ENCODE data around the gene CPSF4.

DNA sequence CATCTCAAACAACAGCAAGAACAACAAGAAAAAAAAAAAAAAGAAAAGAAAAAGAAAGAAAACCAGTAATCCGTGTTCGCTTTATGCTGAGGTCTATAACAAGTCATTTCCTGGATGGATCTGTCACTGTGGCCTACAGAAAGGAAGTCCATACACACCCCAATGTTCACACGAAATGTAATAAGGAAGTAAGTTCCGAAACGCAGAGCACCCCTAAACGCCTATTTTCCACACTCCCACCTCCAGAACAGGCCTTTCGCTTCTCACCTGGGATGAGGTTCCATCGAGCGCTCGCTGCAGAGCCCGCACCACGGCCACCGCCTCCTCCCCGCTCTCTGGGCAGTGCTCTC is 60.6 kb downstream of the CPSF4 start:
- TF ChIP-seq, protein P1, sequence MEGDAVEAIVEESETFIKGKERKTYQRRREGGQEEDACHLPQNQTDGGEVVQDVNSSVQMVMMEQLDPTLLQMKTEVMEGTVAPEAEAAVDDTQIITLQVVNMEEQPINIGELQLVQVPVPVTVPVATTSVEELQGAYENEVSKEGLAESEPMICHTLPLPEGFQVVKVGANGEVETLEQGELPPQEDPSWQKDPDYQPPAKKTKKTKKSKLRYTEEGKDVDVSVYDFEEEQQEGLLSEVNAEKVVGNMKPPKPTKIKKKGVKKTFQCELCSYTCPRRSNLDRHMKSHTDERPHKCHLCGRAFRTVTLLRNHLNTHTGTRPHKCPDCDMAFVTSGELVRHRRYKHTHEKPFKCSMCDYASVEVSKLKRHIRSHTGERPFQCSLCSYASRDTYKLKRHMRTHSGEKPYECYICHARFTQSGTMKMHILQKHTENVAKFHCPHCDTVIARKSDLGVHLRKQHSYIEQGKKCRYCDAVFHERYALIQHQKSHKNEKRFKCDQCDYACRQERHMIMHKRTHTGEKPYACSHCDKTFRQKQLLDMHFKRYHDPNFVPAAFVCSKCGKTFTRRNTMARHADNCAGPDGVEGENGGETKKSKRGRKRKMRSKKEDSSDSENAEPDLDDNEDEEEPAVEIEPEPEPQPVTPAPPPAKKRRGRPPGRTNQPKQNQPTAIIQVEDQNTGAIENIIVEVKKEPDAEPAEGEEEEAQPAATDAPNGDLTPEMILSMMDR (IDR thresholded peaks at IDR 0.05; ENCODE audit: insufficient read depth, low read length, poor library complexity, severe bottlenecking): no peak
- no peak for TF ChIP-seq EZH2phosphoT487 (conservative IDR thresholded peaks at IDR 0.05; ENCODE audit: low read length)
